ENCODE results near the gene MINDY4. TPM values are rescaled to one million over a fixed set of nuclear protein-coding genes. Genes with fewer than 3 reads are reported as not detected.

The MINDY4 gene
- total RNA-seq, 2 donors from 2014 or later, result 5.4 to 8.8 TPM

DNA sequence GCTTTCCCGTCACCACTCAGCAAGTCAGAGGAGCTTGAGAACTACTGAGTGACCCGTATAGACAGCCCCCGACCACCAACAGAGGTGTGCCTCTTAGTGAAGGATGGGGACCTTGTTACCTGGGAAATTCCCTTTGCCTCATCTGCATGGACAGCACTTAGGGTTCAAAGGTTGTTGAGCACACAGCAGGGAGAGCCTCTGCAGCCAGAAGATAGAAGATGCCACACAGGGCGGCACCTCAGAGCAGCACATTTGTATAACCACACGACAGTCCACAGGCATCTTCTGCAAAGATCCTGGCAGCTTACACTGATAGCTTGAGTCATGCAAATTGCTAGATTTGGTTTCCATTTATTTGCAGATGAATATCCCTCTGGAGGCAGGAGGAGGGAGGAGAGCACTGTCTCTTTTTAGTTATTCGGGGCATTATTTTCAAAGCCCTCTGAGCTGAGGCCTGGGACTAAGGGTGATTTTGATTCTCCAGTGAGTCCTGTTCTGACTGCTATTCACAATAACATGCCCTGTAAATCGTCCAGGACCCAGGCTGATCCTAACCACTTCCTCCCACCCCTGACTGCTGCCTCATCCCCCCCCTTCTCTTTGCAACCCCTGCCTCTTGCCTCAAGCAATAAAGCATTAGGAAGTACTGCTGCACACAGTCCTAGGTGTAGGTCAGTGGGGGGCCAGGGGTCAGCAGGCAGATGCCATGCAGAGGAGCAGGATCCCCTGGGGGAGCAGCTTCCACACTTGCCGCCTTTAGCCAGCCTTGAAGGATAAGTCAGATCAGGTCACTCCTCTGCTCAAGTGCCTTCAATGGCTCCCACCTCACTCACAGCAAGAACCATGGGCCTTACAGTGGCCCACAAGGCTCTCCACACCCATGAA is 43.9 kb upstream of the MINDY4 start:
- TF ChIP-seq, protein P1, sequence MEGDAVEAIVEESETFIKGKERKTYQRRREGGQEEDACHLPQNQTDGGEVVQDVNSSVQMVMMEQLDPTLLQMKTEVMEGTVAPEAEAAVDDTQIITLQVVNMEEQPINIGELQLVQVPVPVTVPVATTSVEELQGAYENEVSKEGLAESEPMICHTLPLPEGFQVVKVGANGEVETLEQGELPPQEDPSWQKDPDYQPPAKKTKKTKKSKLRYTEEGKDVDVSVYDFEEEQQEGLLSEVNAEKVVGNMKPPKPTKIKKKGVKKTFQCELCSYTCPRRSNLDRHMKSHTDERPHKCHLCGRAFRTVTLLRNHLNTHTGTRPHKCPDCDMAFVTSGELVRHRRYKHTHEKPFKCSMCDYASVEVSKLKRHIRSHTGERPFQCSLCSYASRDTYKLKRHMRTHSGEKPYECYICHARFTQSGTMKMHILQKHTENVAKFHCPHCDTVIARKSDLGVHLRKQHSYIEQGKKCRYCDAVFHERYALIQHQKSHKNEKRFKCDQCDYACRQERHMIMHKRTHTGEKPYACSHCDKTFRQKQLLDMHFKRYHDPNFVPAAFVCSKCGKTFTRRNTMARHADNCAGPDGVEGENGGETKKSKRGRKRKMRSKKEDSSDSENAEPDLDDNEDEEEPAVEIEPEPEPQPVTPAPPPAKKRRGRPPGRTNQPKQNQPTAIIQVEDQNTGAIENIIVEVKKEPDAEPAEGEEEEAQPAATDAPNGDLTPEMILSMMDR (IDR thresholded peaks at IDR 0.05), result no peak
- no peak for DNase-seq (ENCODE audit: low spot score)
- Histone ChIP-seq H3K36me3 (no peaks in the 10 kb centered on the region), H3K27me3 (no peaks in the 10 kb centered on the region), H3K27ac (no peak overlapping the region), H3K9me3 (no peaks in the 10 kb centered on the region), H3K4me1 (no peaks in the 10 kb centered on the region), H3K4me3 (no peak overlapping the region)

DNA sequence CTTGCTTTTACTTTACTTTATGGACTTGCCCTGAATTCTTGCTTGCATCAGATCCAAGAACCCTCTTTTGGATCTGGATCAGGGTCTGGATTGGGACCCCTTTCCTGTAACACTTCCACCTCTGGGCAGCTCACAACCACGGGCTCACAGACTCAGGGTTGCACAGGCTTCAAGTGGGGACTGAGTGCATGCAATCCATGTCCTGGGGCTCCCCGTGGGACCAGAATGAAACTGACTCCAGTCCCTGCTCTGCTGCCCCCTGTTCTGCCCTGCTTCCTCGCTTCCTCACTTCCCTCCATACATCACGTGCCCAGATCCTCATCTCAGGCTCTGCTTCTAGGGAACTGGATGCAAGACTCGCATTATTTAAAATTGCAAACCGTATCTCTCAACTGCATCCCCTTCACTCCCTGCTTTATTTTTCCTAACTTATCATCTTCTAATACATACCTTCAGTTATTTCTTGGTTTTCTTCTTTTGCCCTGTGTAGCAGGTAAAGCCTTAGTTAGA is 42.6 kb upstream of the MINDY4 start:
- H3K27ac ChIP-seq, result no peak overlapping the region
- H3K9me3 ChIP-seq, result no peaks in the 10 kb centered on the region
- TF ChIP-seq, protein P1 (IDR thresholded peaks at IDR 0.05), result no peak
- H3K36me3 ChIP-seq, result no peaks in the 10 kb centered on the region
- no peaks in the 10 kb centered on the region for H3K27me3 ChIP-seq
- no peaks in the 10 kb centered on the region for H3K4me1 ChIP-seq
- no peak for DNase-seq (ENCODE audit: low spot score)
- H3K4me3 ChIP-seq, result no peak overlapping the region

DNA sequence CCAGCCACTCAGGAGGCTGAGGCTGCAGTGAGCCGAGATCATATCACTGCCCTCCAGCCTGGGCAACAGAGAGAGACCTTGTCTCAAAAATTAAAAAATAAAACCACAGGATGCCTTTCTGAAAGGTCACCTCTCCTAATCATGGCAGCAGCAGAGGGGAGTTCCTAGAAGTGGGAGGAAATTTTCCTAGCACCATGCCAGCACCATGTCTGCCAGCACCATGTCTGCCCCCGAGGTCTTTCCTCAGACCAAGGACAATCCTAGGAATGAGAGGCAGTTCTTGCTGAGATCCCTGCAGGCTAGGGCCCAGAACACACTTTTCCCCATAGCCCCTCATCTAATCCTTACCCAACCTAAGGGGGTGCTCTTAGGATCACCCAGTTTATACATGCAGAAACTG is 41.6 kb upstream of the MINDY4 start:
- DNase-seq (ENCODE audit: low spot score), result no peak
- H3K27me3 ChIP-seq, result no peaks in the 10 kb centered on the region
- TF ChIP-seq, protein P1 (IDR thresholded peaks at IDR 0.05), result no peak
- no peaks in the 10 kb centered on the region for H3K9me3 ChIP-seq
- H3K4me3 ChIP-seq, result no peak overlapping the region
- H3K4me1 ChIP-seq, result no peaks in the 10 kb centered on the region
- H3K27ac ChIP-seq, result no peak overlapping the region
- H3K36me3 ChIP-seq, result no peaks in the 10 kb centered on the region

DNA sequence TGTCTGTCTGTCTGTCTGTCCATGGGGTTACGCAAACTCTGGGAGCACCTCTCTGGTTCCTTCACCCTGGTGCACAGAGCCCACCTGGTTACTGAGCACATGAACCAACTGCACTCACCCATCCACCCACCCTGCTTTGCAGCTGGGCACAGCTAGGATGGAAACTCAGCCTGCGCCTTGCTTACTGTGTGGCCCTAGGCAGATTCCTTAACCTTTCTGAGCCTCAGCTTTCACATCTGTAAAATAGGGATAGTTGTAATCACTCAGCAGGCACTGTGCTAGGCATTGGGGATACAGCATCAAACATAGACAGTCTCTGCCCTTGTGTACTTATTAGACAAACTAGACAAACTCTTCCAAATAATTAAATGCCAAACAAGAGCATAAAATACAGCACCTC is 41.1 kb upstream of the MINDY4 start:
- no peaks in the 10 kb centered on the region for H3K4me1 ChIP-seq
- H3K4me3 ChIP-seq, result no peak overlapping the region
- H3K27me3 ChIP-seq, result no peaks in the 10 kb centered on the region
- no peak for DNase-seq (ENCODE audit: low spot score)
- H3K27ac ChIP-seq, result no peak overlapping the region
- H3K9me3 ChIP-seq, result no peaks in the 10 kb centered on the region
- no peaks in the 10 kb centered on the region for H3K36me3 ChIP-seq
- TF ChIP-seq, protein P1 (IDR thresholded peaks at IDR 0.05), result no peak

DNA sequence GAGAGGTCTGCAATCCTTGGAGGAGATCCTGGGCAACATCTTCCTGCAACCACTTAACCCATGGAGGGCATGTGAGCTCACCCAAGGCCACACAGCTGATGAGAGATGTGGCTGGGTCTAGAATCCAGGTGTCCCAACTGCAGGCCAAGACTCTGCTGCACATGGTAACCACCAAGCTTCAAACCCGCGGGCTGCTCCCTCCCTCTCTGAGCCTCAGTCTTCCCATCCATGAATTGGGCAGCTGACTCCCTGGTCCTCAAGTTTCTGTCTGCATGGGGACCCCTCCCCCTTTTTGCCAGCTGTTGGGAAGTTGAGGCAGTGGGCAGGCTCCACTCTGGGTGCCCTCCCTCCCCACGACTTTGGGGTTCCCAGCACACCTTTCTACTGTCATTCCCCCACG is 40.2 kb upstream of the MINDY4 start:
- Histone ChIP-seq H3K4me1 (no peaks in the 10 kb centered on the region), H3K36me3 (no peaks in the 10 kb centered on the region), H3K4me3 (no peak overlapping the region), H3K9me3 (no peaks in the 10 kb centered on the region), H3K27ac (no peak overlapping the region), H3K27me3 (no peaks in the 10 kb centered on the region)
- DNase-seq (ENCODE audit: low spot score), result no peak
- TF ChIP-seq, protein P1 (IDR thresholded peaks at IDR 0.05), result no peak

Measured in right atrium auricular region (tissue), 2 donors.